IMR-90 (cell line): ENCODE measurements around the gene CYTH2. TPM values are rescaled to one million over a fixed set of nuclear protein-coding genes. Genes with fewer than 3 reads are reported as not detected.

Experiments used
- ATAC-seq: fragments of 200-7000 bp; cut with Tn5 transposase; 2 replicates; pipeline ENCODE4 v1.9.1; 2020; ENCODE audit warnings: low read depth, mild to moderate bottlenecking, moderate library complexity
- BruUV-seq: library from RNA; stranded (reverse); fragments of 400-500 nt; replicated peaks from 2 replicates; lab custom pipeline; 2021; lab: Mats Ljungman, UMichigan
- CTCF ChIA-PET: fragments of 300-600 bp; formaldehyde crosslinking; extraction: SDS; loops from one replicate; lab custom pipeline; 2021; ENCODE audit warnings: antibody characterized with exemption; lab: Yijun Ruan, JAX
- POLR2A ChIA-PET: fragments of 300-600 bp; sonication (Branson Sonifier 250); formaldehyde crosslinking; loops from one replicate; lab custom pipeline; 2022; ENCODE audit warnings: antibody characterized with exemption; ENCODE audit not compliant: unreplicated experiment; lab: Charles Lee
- DNase-seq: peaks from one replicate; pipeline ENCODE4 v3.0.0; 2013
- H2AFZ ChIP-seq: replicated peaks from 2 replicates; pipeline ENCODE3; 2013; ENCODE audit warnings: low read length, mild to moderate bottlenecking; ENCODE audit not compliant: poor library complexity
- H2AK5ac ChIP-seq: 2 replicates; pipeline ENCODE4 v1.6.1; 2013; ENCODE audit warnings: low read depth, low read length, inconsistent platforms
- H2AK9ac ChIP-seq: replicated peaks from 2 replicates; pipeline ENCODE3; 2013; ENCODE audit warnings: mild to moderate bottlenecking, low read depth, low read length, moderate library complexity; ENCODE audit not compliant: poor library complexity
- H2BK120ac ChIP-seq: 2 replicates; pipeline ENCODE4 v1.6.1; 2013; ENCODE audit warnings: low read depth, low read length, inconsistent platforms
- H2BK15ac ChIP-seq: 3 replicates; pipeline ENCODE4 v1.6.1; 2013; ENCODE audit warnings: low read depth, low read length, inconsistent platforms
- H2BK20ac ChIP-seq: 2 replicates; pipeline ENCODE4 v1.6.1; 2013; ENCODE audit warnings: low read depth, mild to moderate bottlenecking, inconsistent platforms, low read length, moderate library complexity
- H2BK5ac ChIP-seq: 2 replicates; pipeline ENCODE4 v1.6.1; 2013; ENCODE audit warnings: mild to moderate bottlenecking, low read depth, low read length, inconsistent platforms; ENCODE audit not compliant: poor library complexity, severe bottlenecking
- H3K14ac ChIP-seq: replicated peaks from 2 replicates; pipeline ENCODE4 v1.6.1; 2013; ENCODE audit warnings: low read depth, low read length, inconsistent platforms
- H3K18ac ChIP-seq: 2 replicates; pipeline ENCODE4 v1.6.1; 2013; ENCODE audit warnings: low read depth, low read length, control low read depth
- H3K23ac ChIP-seq: 2 replicates; pipeline ENCODE4 v1.6.1; 2013; ENCODE audit warnings: low read depth, low read length, inconsistent platforms
- H3K27ac ChIP-seq: 2 replicates; pipeline ENCODE4 v1.5.1; 2013; ENCODE audit warnings: mild to moderate bottlenecking, control low read depth, low read length; ENCODE audit not compliant: insufficient read depth
- H3K27me3 ChIP-seq: 2 replicates; pipeline ENCODE4 v1.6.1; 2013; ENCODE audit warnings: low read length; ENCODE audit not compliant: control insufficient read depth, insufficient read depth
- H3K36me3 ChIP-seq: 2 replicates; pipeline ENCODE4 v1.6.1; 2013; ENCODE audit warnings: low read length, mixed read lengths; ENCODE audit not compliant: control insufficient read depth, insufficient read depth
- H3K4ac ChIP-seq: 2 replicates; pipeline ENCODE4 v1.6.1; 2013; ENCODE audit warnings: low read depth, low read length, inconsistent platforms
- H3K4me1 ChIP-seq: 2 replicates; pipeline ENCODE4 v1.6.1; 2013; ENCODE audit warnings: low read length, mixed read lengths; ENCODE audit not compliant: control insufficient read depth, insufficient read depth
- H3K4me2 ChIP-seq: 2 replicates; pipeline ENCODE4 v1.6.1; 2013; ENCODE audit warnings: low read depth, mild to moderate bottlenecking, control low read depth, low read length, moderate library complexity
- H3K4me3 ChIP-seq: 2 replicates; pipeline ENCODE4 v1.5.1; 2013; ENCODE audit warnings: low read depth, mild to moderate bottlenecking, control low read depth, low read length, moderate library complexity; ENCODE audit not compliant: insufficient read depth
- H3K56ac ChIP-seq: 2 replicates; pipeline ENCODE4 v1.6.1; 2013; ENCODE audit warnings: low read length, inconsistent platforms; ENCODE audit not compliant: insufficient read depth; ENCODE audit errors: extremely low read depth
- H3K79me1 ChIP-seq, 2 experiments: 2 replicates each; pipeline ENCODE4 v1.6.1; 2013; ENCODE audit warnings: low read length in 2 of 2, inconsistent platforms in 1 of 2, low read depth in 1 of 2
- H3K9ac ChIP-seq: 2 replicates; pipeline ENCODE4 v1.6.1; 2013; ENCODE audit warnings: low read depth, low read length, control low read depth
- H3K9me1 ChIP-seq: 2 replicates; pipeline ENCODE4 v1.6.1; 2013; ENCODE audit warnings: low read length, inconsistent platforms; ENCODE audit not compliant: insufficient read depth
- H3K9me3 ChIP-seq: 2 replicates; pipeline ENCODE4 v1.6.1; 2013; ENCODE audit warnings: low read length; ENCODE audit not compliant: control insufficient read depth, insufficient read depth
- H4K20me1 ChIP-seq: 2 replicates; pipeline ENCODE4 v1.6.1; 2013; ENCODE audit warnings: low read length, inconsistent platforms; ENCODE audit not compliant: insufficient read depth
- H4K5ac ChIP-seq: 2 replicates; pipeline ENCODE4 v1.6.1; 2013; ENCODE audit warnings: mild to moderate bottlenecking, low read depth, low read length, control low read depth
- H4K8ac ChIP-seq, 2 experiments: 2 replicates each; pipeline ENCODE4 v1.6.1; 2013; ENCODE audit warnings: low read depth in 2 of 2, low read length in 2 of 2, control low read depth in 1 of 2, inconsistent platforms in 1 of 2
- H4K91ac ChIP-seq: 2 replicates; pipeline ENCODE4 v1.6.1; 2013; ENCODE audit warnings: low read depth, low read length, inconsistent platforms; ENCODE audit not compliant: insufficient read depth
- MXI1 ChIP-seq: IDR thresholded peaks from 2 replicates; pipeline ENCODE4 v1.6.1; 2012; ENCODE audit warnings: low read depth, mild to moderate bottlenecking, low read length, moderate library complexity, borderline replicate concordance
- NFE2L2 ChIP-seq: fragments of 150-350 bp; IDR thresholded peaks from 2 replicates; pipeline ENCODE4 v1.6.1; 2016; ENCODE audit warnings: low read depth, mild to moderate bottlenecking, low read length
- RAD21 ChIP-seq: IDR thresholded peaks from 2 replicates; pipeline ENCODE4 v1.6.1; 2012; ENCODE audit warnings: low read length, improper control_type of control experiment
- RCOR1 ChIP-seq: IDR thresholded peaks from 2 replicates; pipeline ENCODE4 v1.6.1; 2012; ENCODE audit warnings: mild to moderate bottlenecking, low read length, improper control_type of control experiment; ENCODE audit not compliant: insufficient replicate concordance
- SMC3 ChIP-seq: fragments of 150-350 bp; IDR thresholded peaks from 2 replicates; pipeline ENCODE4 v1.6.1; 2016; ENCODE audit warnings: low read depth, mild to moderate bottlenecking, antibody characterized with exemption, low read length, moderate library complexity
- WGBS, 2 experiments: methylation state at CpG; one replicate each; pipeline versions ENCODE4 v1.1.5 to v1.1.7; 2013; ENCODE audit warnings: missing lambda C conversion rate in 2 of 2; ENCODE audit not compliant: insufficient read length in 1 of 2; ENCODE audit errors: extremely low coverage in 2 of 2; 5-methylcytosine and 5-hydroxymethylcytosine counted together
- dilution Hi-C: fragments of 300-500 bp; cut with HindIII; formaldehyde crosslinking; loops from one replicate; pipeline ENCODE4 v1.14.3; 2018; ENCODE audit warnings: low sequenced_read_pairs; ENCODE audit not compliant: unreplicated experiment
- in situ Hi-C: fragments of 300-500 bp; cut with MboI; formaldehyde crosslinking; loops from 3 replicates; pipeline ENCODE4 v1.14.3; 2019; ENCODE audit warnings: low sequenced_read_pairs, inconsistent platforms, mixed read lengths
- intact Hi-C: fragments of 100-400 bp; cut with micrococcal nuclease; formaldehyde crosslinking; loops from 2 replicates; pipeline ENCODE4 v1.10.0; 2022
- polyA plus RNA-seq, 3 experiments: library from polyadenylated mRNA; depleted of rRNA; stranded (reverse); fragments of >200 nt; gene quantifications; 2 replicates each; pipeline ENCODE4 v1.2.3, GENCODE V29; 2012; ENCODE audit warnings: low replicate concordance in 1 of 3
- total RNA-seq: library from RNA; depleted of rRNA; stranded (reverse); fragments of >200 nt; gene quantifications from 2 replicates; pipeline ENCODE4 v1.2.3, GENCODE V29; 2012
- TF ChIP-seq, protein P1 (sequence below): conservative IDR thresholded peaks from 2 replicates; pipeline ENCODE4 v1.5.1; 2012; ENCODE audit warnings: mild to moderate bottlenecking, low read depth, low read length, improper control_type of control experiment

The CYTH2 gene
- total and polyA plus RNA-seq, 2 of the 4 experiments (the other 2 are of a cell fraction): 35.8 to 62.0 TPM

DNA sequence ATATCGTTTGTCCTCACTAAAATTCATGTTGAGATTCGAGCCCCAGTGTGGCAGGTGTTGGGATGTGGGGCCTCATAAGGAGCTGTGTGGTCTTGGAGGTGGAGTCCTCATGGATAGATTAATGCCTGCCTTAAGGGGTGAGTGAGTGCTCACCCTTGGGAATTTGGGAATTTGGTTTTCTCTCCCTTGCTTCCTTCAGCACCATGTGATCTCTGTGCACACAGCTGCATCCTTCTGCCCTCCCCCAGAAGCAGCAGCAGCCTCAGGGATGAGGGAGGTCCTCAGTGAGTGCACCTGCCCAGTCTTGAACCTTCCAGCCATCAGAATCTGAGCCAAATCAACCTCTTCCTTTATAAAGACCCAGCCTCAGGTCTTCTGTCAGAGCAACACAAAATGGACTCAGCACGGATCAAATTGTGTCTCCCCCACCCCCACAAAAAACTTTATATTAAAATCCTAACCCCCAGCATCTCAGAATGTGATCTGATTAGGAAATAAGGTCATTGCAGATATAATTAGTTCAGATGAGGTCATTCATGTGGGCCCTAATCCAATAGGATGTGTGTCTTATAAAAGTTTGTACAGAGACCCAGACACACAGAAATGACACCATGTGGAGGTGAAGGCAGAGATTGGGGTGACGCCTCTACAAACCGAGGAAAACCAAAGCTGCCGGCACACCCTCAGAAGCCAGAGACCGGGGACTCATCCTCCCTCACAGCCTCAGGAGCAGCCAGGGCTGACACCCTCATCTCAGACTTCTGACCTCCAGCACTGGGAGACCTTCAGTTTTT is 12.9 kb downstream of the CYTH2 start:
- H3K4me3 ChIP-seq: no peak overlapping the region
- DNase-seq (no peak), ATAC-seq (peak; percentile 10)
- H3K9me1 ChIP-seq: peaks cover 12% of the 10 kb centered on the region
- H3K14ac ChIP-seq: 0 out of 2 replicates have a peak overlapping the region, but pooled peaks have one; percentile 32
- TF ChIP-seq RCOR1 (no peak), MXI1 (no peak), SMC3 (no peak), NFE2L2 (no peak), RAD21 (no peak)
- TF ChIP-seq, protein P1, sequence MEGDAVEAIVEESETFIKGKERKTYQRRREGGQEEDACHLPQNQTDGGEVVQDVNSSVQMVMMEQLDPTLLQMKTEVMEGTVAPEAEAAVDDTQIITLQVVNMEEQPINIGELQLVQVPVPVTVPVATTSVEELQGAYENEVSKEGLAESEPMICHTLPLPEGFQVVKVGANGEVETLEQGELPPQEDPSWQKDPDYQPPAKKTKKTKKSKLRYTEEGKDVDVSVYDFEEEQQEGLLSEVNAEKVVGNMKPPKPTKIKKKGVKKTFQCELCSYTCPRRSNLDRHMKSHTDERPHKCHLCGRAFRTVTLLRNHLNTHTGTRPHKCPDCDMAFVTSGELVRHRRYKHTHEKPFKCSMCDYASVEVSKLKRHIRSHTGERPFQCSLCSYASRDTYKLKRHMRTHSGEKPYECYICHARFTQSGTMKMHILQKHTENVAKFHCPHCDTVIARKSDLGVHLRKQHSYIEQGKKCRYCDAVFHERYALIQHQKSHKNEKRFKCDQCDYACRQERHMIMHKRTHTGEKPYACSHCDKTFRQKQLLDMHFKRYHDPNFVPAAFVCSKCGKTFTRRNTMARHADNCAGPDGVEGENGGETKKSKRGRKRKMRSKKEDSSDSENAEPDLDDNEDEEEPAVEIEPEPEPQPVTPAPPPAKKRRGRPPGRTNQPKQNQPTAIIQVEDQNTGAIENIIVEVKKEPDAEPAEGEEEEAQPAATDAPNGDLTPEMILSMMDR: no peak
- no peak overlapping the region for H4K91ac ChIP-seq
- H2AFZ ChIP-seq: no peak overlapping the region
- dilution Hi-C loops: no loop called here
- no peak overlapping the region for H2BK20ac ChIP-seq
- in situ Hi-C loops: no loop called here
- TSS peak; percentile 61 for BruUV-seq
- no peak overlapping the region for H2BK15ac ChIP-seq
- no peak overlapping the region for H3K4ac ChIP-seq
- H3K27ac ChIP-seq: no peak overlapping the region
- peaks cover 0 to 5% of the 10 kb centered on the region in 2 experiments; a peak in 1 of 4 replicates for H3K79me1 ChIP-seq
- H3K56ac ChIP-seq: no peak overlapping the region
- H3K4me2 ChIP-seq: no peak overlapping the region
- ChIA-PET CTCF (interaction anchor here (1.7 kb wide), 1 partner anchor 8 kb away, joined by 7 read pairs; no protein-coding TSS in a partner anchor), POLR2A (no interaction called here)
- H2AK9ac ChIP-seq: no peak overlapping the region
- no CpG with 5 or more reads among the region's 7 CpGs for WGBS, 2 experiments
- H3K18ac ChIP-seq: no peak overlapping the region
- H3K23ac ChIP-seq: no peak overlapping the region
- no peak overlapping the region for H4K5ac ChIP-seq
- no peaks in the 10 kb centered on the region for H3K9me3 ChIP-seq
- peaks cover 15% of the 10 kb centered on the region for H3K4me1 ChIP-seq
- H2AK5ac ChIP-seq: peak overlapping the region; percentile 43; the same call in 1 of the 2 replicates
- intact Hi-C loops: no loop called here
- peaks cover 21% of the 10 kb centered on the region for H3K36me3 ChIP-seq
- H2BK120ac ChIP-seq: no peak overlapping the region
- H2BK5ac ChIP-seq: no peak overlapping the region
- 0 out of 4 replicates have a peak overlapping the region, but pooled peaks of 1 of the 2 experiments have one; percentile 19 for H4K8ac ChIP-seq
- no peaks in the 10 kb centered on the region for H3K27me3 ChIP-seq
- peaks cover 21% of the 10 kb centered on the region for H4K20me1 ChIP-seq
- no peak overlapping the region for H3K9ac ChIP-seq
